Activated B cell treated with CpG ODN at 0.5 μM for 24 hours (primary cell): ENCODE results near the gene FARP2. TPM values are rescaled to one million over a fixed set of nuclear protein-coding genes. Genes with fewer than 3 reads are reported as not detected.

Source experiments
- ATAC-seq: fragments of 200-7000 bp; cut with Tn5 transposase; one replicate; pipeline ENCODE4 v1.10.0; 2021; ENCODE audit warnings: low read depth, mild to moderate bottlenecking, moderate library complexity
- CTCF ChIA-PET: fragments of 350-600 bp; sonication (Branson Sonifier 250); formaldehyde crosslinking; loops from one replicate; lab custom pipeline; 2021; ENCODE audit warnings: antibody characterized with exemption; lab: Charles Lee
- POLR2A ChIA-PET: fragments of 350-600 bp; sonication (Branson Sonifier 250); formaldehyde crosslinking; loops from one replicate; lab custom pipeline; 2021; ENCODE audit warnings: antibody characterized with exemption; lab: Charles Lee
- DNase-seq: peaks from one replicate; pipeline ENCODE4 v3.0.0; 2022
- H3K27ac Mint-ChIP-seq: one replicate; pipeline ENCODE4 v1.8.0; 2020; ENCODE audit warnings: mixed read lengths
- H3K27me3 Mint-ChIP-seq: one replicate; pipeline ENCODE4 v1.8.0; 2021; ENCODE audit warnings: mixed read lengths
- H3K36me3 Mint-ChIP-seq: one replicate; pipeline ENCODE4 v1.8.0; 2021; ENCODE audit warnings: low read depth, mixed read lengths
- H3K4me1 Mint-ChIP-seq: one replicate; pipeline ENCODE4 v1.8.0; 2021; ENCODE audit warnings: mixed read lengths
- H3K4me3 Mint-ChIP-seq: one replicate; pipeline ENCODE4 v1.8.0; 2020; ENCODE audit warnings: mild to moderate bottlenecking, mixed read lengths
- H3K9me3 Mint-ChIP-seq: one replicate; pipeline ENCODE4 v1.8.0; 2020; ENCODE audit warnings: mixed read lengths
- intact Hi-C: fragments of 100-400 bp; cut with micrococcal nuclease; formaldehyde crosslinking; loops from one replicate; pipeline ENCODE4 v1.15.1; 2024
- total RNA-seq: library from RNA; stranded (reverse); gene quantifications from 2 replicates; pipeline ENCODE4 v1.2.3, GENCODE V29; 2022
- TF ChIP-seq, protein P1 (sequence below): fragments of 200-600 bp; IDR thresholded peaks from one replicate; pipeline ENCODE4 v1.8.0; 2022; ENCODE audit warnings: antibody characterized with exemption, mild to moderate bottlenecking

FARP2 gene
- total RNA-seq, 1 donor from 2014 or later = 91.2 TPM

DNA sequence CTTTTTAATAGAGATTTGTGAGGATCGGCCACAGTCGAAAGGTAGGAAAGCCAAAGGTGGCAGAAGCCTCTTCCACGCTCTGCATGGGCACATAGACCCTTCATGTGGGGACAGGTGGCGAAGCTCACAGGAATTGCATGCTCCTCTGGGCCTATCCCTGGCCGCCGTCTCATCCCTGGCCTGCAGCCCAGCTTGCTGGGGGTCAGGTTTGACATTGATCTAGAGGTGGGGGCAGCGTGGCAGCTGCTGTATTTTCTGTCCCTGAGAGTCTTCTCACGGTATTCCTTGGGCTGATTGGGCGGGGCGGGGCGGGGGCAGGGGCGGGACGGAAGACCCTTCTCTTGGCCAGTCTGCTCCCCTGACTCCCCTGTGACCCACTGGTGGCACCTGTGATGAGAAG lies 103.4 kb downstream of the FARP2 start:
- POLR2A ChIA-PET = interaction anchor here (0.6 kb wide), 1 partner anchor 149 kb away, joined by 5 read pairs; no protein-coding TSS in a partner anchor
- ATAC-seq = no peak

DNA sequence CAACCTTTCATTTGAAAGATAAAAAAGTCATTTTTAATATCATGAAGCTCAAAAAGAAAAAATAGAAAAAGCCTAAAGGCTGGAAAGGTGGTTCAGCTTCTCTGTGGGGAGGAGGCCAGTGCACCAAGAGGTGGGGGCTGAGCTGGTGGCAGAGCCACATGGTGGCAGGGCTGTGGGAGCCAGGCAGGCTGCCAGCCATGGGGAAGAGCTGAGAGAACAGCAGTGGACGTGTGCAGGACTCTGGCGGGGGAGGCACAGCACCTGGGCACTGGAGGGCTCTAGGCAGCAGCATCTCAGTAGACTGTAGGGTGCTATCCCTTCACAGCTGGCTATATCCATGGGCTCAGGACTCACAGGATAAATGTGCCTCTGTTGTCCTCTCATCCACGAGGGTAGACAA lies 104.5 kb downstream of the FARP2 start:
- peaks cover 12% of the 10 kb centered on the region for H3K36me3 Mint-ChIP-seq
- no peaks in the 10 kb centered on the region for H3K4me1 Mint-ChIP-seq
- no peaks in the 10 kb centered on the region for H3K27me3 Mint-ChIP-seq
- DNase-seq = no peak
- ATAC-seq = no peak
- H3K4me3 Mint-ChIP-seq = no peak overlapping the region
- POLR2A ChIA-PET = interaction anchor here (0.6 kb wide), 1 partner anchor 504 kb away, joined by 4 read pairs; no protein-coding TSS in a partner anchor
- TF ChIP-seq, protein P1, sequence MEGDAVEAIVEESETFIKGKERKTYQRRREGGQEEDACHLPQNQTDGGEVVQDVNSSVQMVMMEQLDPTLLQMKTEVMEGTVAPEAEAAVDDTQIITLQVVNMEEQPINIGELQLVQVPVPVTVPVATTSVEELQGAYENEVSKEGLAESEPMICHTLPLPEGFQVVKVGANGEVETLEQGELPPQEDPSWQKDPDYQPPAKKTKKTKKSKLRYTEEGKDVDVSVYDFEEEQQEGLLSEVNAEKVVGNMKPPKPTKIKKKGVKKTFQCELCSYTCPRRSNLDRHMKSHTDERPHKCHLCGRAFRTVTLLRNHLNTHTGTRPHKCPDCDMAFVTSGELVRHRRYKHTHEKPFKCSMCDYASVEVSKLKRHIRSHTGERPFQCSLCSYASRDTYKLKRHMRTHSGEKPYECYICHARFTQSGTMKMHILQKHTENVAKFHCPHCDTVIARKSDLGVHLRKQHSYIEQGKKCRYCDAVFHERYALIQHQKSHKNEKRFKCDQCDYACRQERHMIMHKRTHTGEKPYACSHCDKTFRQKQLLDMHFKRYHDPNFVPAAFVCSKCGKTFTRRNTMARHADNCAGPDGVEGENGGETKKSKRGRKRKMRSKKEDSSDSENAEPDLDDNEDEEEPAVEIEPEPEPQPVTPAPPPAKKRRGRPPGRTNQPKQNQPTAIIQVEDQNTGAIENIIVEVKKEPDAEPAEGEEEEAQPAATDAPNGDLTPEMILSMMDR = no peak
- intact Hi-C loops = no loop called here
- CTCF ChIA-PET = no interaction called here
- no peak overlapping the region for H3K27ac Mint-ChIP-seq
- H3K9me3 Mint-ChIP-seq = no peaks in the 10 kb centered on the region

More for the DNA sequence above, 103.4 kb downstream of the FARP2 start:
- no peak for DNase-seq
- Mint-ChIP-seq H3K36me3 (peaks cover 7% of the 10 kb centered on the region), H3K4me3 (no peak overlapping the region), H3K27me3 (no peaks in the 10 kb centered on the region), H3K9me3 (no peaks in the 10 kb centered on the region), H3K4me1 (no peaks in the 10 kb centered on the region), H3K27ac (no peak overlapping the region)
- CTCF ChIA-PET = no interaction called here
- intact Hi-C loops = no loop called here
- TF ChIP-seq, protein P1 = no peak

DNA sequence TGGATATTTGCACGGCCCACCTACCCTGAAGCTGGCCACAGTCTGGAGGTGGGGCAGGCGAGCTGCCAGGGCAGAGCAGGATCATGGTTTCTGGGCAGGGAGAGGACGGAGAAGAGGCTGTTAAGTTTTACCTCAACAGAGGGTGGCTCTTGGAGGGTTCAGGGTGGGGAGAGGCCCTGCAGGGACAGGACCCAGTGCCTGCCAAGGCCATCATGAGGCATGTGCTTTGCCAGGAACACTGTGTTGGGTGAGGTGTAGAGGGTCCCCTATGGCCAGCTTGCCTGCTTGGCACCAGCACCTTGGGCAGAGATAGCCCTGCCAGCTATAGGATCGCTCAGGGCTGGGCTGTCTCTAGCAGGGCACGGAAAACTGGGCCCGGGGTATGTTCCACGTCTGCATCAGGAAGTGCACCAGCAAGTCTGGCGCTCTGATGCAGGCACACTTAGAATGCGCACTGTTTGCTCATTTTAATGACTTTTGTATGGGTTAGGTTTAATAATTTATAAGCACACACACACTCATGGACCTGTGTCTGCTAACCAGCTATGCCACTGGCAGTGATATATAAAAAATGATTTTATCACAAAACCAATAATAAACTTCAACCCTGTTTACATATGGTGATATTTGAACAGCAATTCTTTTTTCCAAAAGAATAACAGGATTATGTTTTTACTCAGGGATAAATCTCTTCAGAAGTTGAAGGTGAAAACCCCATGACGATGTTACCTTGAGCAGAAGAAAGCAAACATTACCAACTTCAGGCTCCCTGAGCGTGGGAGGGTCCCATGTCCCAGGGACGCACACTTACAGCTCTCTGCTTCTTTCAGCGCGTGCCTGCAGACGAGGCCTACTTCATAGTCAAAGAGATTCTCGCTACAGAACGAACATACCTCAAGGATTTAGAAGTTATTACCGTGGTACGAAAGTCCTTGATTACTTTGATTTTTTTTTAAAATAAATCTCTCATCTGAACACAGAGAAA lies 105.9 kb downstream of the FARP2 start:
- no peak for DNase-seq
- H3K9me3 Mint-ChIP-seq = no peaks in the 10 kb centered on the region
- ChIA-PET CTCF (no interaction called here), POLR2A (no interaction called here)
- ATAC-seq = no peak
- TF ChIP-seq, protein P1 = no peak
- peaks cover 12% of the 10 kb centered on the region for H3K36me3 Mint-ChIP-seq
- H3K27ac Mint-ChIP-seq = no peak overlapping the region
- H3K4me1 Mint-ChIP-seq = no peaks in the 10 kb centered on the region
- no peak overlapping the region for H3K4me3 Mint-ChIP-seq
- intact Hi-C loops = no loop called here
- no peaks in the 10 kb centered on the region for H3K27me3 Mint-ChIP-seq

DNA sequence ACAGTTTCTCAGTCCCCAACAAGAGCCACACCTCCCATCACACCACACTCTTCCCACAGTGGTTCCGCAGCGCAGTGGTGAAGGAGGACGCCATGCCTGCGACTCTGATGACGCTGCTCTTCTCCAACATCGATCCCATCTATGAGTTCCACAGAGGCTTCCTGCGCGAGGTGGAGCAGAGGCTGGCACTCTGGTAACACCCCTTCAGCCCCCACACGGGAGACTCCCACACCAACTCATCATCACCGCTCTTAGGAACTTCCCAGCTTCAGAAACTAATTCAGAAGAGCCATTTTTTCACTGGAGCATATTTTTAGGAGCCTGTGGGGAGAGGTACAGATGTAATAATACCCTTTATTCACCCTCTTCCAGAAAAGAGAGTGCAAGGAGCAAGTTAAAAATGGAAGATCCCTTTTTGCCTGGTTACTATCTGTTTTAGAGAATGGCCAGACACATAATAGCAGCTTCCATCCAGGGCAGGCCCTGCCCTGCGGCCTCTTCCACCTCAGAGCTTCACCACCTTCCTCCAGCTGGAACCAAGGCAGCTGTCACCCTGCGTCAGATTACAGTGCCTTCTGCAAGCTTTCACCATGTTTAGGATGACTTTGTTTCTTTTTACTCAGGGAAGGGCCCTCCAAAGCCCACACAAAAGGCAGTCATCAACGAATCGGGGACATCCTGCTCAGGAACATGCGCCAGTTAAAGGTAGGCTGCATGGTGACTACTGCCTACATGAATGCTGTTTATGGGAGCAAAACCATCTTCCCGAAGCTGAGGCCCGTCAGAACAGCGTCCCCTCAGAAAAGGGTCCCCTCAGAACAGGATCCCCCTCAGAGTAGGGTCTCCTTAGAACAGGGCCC lies 107.4 kb downstream of the FARP2 start:
- DNase-seq (no peak), ATAC-seq (no peak)
- intact Hi-C loops = no loop called here
- ChIA-PET POLR2A (no interaction called here), CTCF (no interaction called here)
- no peak overlapping the region for H3K4me3 Mint-ChIP-seq
- H3K36me3 Mint-ChIP-seq = peaks cover 12% of the 10 kb centered on the region
- no peaks in the 10 kb centered on the region for H3K9me3 Mint-ChIP-seq
- H3K4me1 Mint-ChIP-seq = no peaks in the 10 kb centered on the region
- no peak overlapping the region for H3K27ac Mint-ChIP-seq
- H3K27me3 Mint-ChIP-seq = no peaks in the 10 kb centered on the region
- TF ChIP-seq, protein P1 = no peak
